Activated naive CD4-positive, alpha-beta T cell treated with anti-CD3 and anti-CD28 coated beads, Interleukin-2, amount 10 ng/mL, durations not matched to agents 7 days and 5 days (primary cell): ENCODE data around the gene HABP2.
A peak's percentile ranks its signal among the peaks of the same experiment; 100 is the strongest.

Source experiments
- CTCF ChIA-PET: fragments of 350-600 bp; sonication (Branson Sonifier 250); formaldehyde crosslinking; loops from one replicate; lab custom pipeline; 2021; ENCODE audit warnings: antibody characterized with exemption; lab: Charles Lee
- DNase-seq: peaks from one replicate; pipeline ENCODE4 v3.0.0-alpha.2; 2020
- H3K27ac Mint-ChIP-seq: one replicate; pipeline ENCODE4 v1.8.0; 2021; ENCODE audit warnings: mild to moderate bottlenecking, moderate library complexity, mixed read lengths
- H3K27me3 Mint-ChIP-seq: one replicate; pipeline ENCODE4 v1.8.0; 2021; ENCODE audit warnings: mild to moderate bottlenecking, mixed read lengths
- H3K36me3 Mint-ChIP-seq: one replicate; pipeline ENCODE4 v1.8.0; 2021; ENCODE audit warnings: mixed read lengths
- H3K4me1 Mint-ChIP-seq: one replicate; pipeline ENCODE4 v1.8.0; 2021; ENCODE audit warnings: mixed read lengths
- H3K4me3 Mint-ChIP-seq: one replicate; pipeline ENCODE4 v1.8.0; 2021; ENCODE audit warnings: mild to moderate bottlenecking, moderate library complexity, mixed read lengths
- H3K9me3 Mint-ChIP-seq: one replicate; pipeline ENCODE4 v1.8.0; 2021; ENCODE audit warnings: mixed read lengths

Gene HABP2

GRCh38 chr10:113578773-113579172 lies 25.9 kb downstream of the HABP2 start:
- CTCF ChIA-PET: no interaction called here
- Mint-ChIP-seq H3K27ac (no peak overlapping the region), H3K4me1 (no peaks in the 10 kb centered on the region)

GRCh38 chr10:113581092-113581491 lies 28.2 kb downstream of the HABP2 start:
- Mint-ChIP-seq H3K27ac (no peak overlapping the region), H3K27me3 (peaks cover 8% of the 10 kb centered on the region), H3K36me3 (no peaks in the 10 kb centered on the region), H3K4me1 (no peaks in the 10 kb centered on the region), H3K9me3 (no peaks in the 10 kb centered on the region), H3K4me3 (no peak overlapping the region)
- CTCF ChIA-PET: no interaction called here
- DNase-seq: no peak

More at GRCh38 chr10:113578773-113579172, 25.9 kb downstream of the HABP2 start:
- Mint-ChIP-seq H3K4me3 (no peak overlapping the region), H3K9me3 (no peaks in the 10 kb centered on the region), H3K27me3 (peaks cover 3% of the 10 kb centered on the region), H3K36me3 (no peaks in the 10 kb centered on the region)
- DNase-seq: no peak

- no peaks in the 10 kb centered on the region for H3K4me1 Mint-ChIP-seq
- CTCF ChIA-PET: interaction anchor here (0.8 kb wide), 1 partner anchor 32 kb away, joined by 3 read pairs; no protein-coding TSS in a partner anchor
- no peak for DNase-seq
- H3K27ac Mint-ChIP-seq: no peak overlapping the region
- H3K4me3 Mint-ChIP-seq: no peak overlapping the region
- H3K36me3 Mint-ChIP-seq: no peaks in the 10 kb centered on the region
- H3K27me3 Mint-ChIP-seq: peaks cover 8% of the 10 kb centered on the region
- H3K9me3 Mint-ChIP-seq: no peaks in the 10 kb centered on the region
These were observed 30.7 kb downstream of the HABP2 start for GRCh38 chr10:113583571-113583970.

GRCh38 chr10:113585949-113586348 lies 33.1 kb downstream of the HABP2 start:
- no peak for DNase-seq
- peaks cover 8% of the 10 kb centered on the region for H3K27me3 Mint-ChIP-seq
- H3K9me3 Mint-ChIP-seq: no peaks in the 10 kb centered on the region
- no peaks in the 10 kb centered on the region for H3K36me3 Mint-ChIP-seq
- no peaks in the 10 kb centered on the region for H3K4me1 Mint-ChIP-seq
- H3K4me3 Mint-ChIP-seq: no peak overlapping the region
- CTCF ChIA-PET: no interaction called here
- no peak overlapping the region for H3K27ac Mint-ChIP-seq

GRCh38 chr10:113589201-113589770 lies 36.4 kb downstream of the HABP2 start:
- DNase-seq: no peak
- CTCF ChIA-PET: no interaction called here
- no peak overlapping the region for H3K27ac Mint-ChIP-seq
- H3K4me3 Mint-ChIP-seq: no peak overlapping the region
- peaks cover 8% of the 10 kb centered on the region for H3K27me3 Mint-ChIP-seq
- H3K9me3 Mint-ChIP-seq: no peaks in the 10 kb centered on the region
- H3K36me3 Mint-ChIP-seq: no peaks in the 10 kb centered on the region
- peaks cover 2% of the 10 kb centered on the region for H3K4me1 Mint-ChIP-seq

GRCh38 chr10:113590581-113590980 lies 37.7 kb downstream of the HABP2 start:
- CTCF ChIA-PET: no interaction called here
- H3K27ac Mint-ChIP-seq: no peak overlapping the region
- no peaks in the 10 kb centered on the region for H3K36me3 Mint-ChIP-seq
- peaks cover 2% of the 10 kb centered on the region for H3K4me1 Mint-ChIP-seq
- H3K9me3 Mint-ChIP-seq: no peaks in the 10 kb centered on the region
- no peak for DNase-seq
- no peak overlapping the region for H3K4me3 Mint-ChIP-seq
- peaks cover 7% of the 10 kb centered on the region for H3K27me3 Mint-ChIP-seq

GRCh38 chr10:113592380-113592779 lies 39.5 kb downstream of the HABP2 start:
- Mint-ChIP-seq H3K36me3 (no peaks in the 10 kb centered on the region), H3K9me3 (no peaks in the 10 kb centered on the region), H3K4me3 (no peak overlapping the region), H3K4me1 (peaks cover 2% of the 10 kb centered on the region), H3K27me3 (peaks cover 3% of the 10 kb centered on the region), H3K27ac (no peak overlapping the region)
- DNase-seq: no peak
- CTCF ChIA-PET: interaction anchor here (0.5 kb wide), 1 partner anchor 466 kb away, joined by 3 read pairs; no protein-coding TSS in a partner anchor

GRCh38 chr10:113594652-113595051 lies 41.8 kb downstream of the HABP2 start:
- Mint-ChIP-seq H3K27ac (no peak overlapping the region), H3K9me3 (no peaks in the 10 kb centered on the region), H3K4me3 (no peak overlapping the region), H3K36me3 (no peaks in the 10 kb centered on the region), H3K27me3 (peaks cover 7% of the 10 kb centered on the region), H3K4me1 (peaks cover 2% of the 10 kb centered on the region)
- CTCF ChIA-PET: no interaction called here
- DNase-seq: no peak

- CTCF ChIA-PET: no interaction called here
- no peak overlapping the region for H3K4me3 Mint-ChIP-seq
- peak overlapping the region; percentile 77 for H3K27ac Mint-ChIP-seq
These were observed 47.7 kb downstream of the HABP2 start for GRCh38 chr10:113600569-113600968.

GRCh38 chr10:113603057-113603777 lies 50.4 kb downstream of the HABP2 start:
- Mint-ChIP-seq H3K36me3 (no peaks in the 10 kb centered on the region), H3K4me3 (no peak overlapping the region), H3K27me3 (peaks cover 4% of the 10 kb centered on the region), H3K4me1 (no peaks in the 10 kb centered on the region), H3K9me3 (no peaks in the 10 kb centered on the region), H3K27ac (no peak overlapping the region)
- CTCF ChIA-PET: no interaction called here
- DNase-seq: no peak

More at GRCh38 chr10:113600569-113600968, 47.7 kb downstream of the HABP2 start:
- H3K36me3 Mint-ChIP-seq: no peaks in the 10 kb centered on the region
- peaks cover 4% of the 10 kb centered on the region for H3K27me3 Mint-ChIP-seq
- H3K9me3 Mint-ChIP-seq: no peaks in the 10 kb centered on the region
- DNase-seq: no peak
- H3K4me1 Mint-ChIP-seq: no peaks in the 10 kb centered on the region

- no peak for DNase-seq
- Mint-ChIP-seq H3K27ac (no peak overlapping the region), H3K4me3 (no peak overlapping the region), H3K27me3 (no peaks in the 10 kb centered on the region), H3K36me3 (no peaks in the 10 kb centered on the region), H3K4me1 (no peaks in the 10 kb centered on the region), H3K9me3 (no peaks in the 10 kb centered on the region)
- CTCF ChIA-PET: no interaction called here
These were observed 51.7 kb downstream of the HABP2 start for GRCh38 chr10:113604572-113604971.

- H3K27ac Mint-ChIP-seq: no peak overlapping the region
- no peaks in the 10 kb centered on the region for H3K36me3 Mint-ChIP-seq
- CTCF ChIA-PET: no interaction called here
- no peak overlapping the region for H3K4me3 Mint-ChIP-seq
- H3K4me1 Mint-ChIP-seq: no peaks in the 10 kb centered on the region
- no peaks in the 10 kb centered on the region for H3K9me3 Mint-ChIP-seq
- no peak for DNase-seq
- H3K27me3 Mint-ChIP-seq: no peaks in the 10 kb centered on the region
These were observed 52.6 kb downstream of the HABP2 start for GRCh38 chr10:113605268-113605978.

GRCh38 chr10:113609704-113610108 lies 56.9 kb downstream of the HABP2 start:
- no peak for DNase-seq
- Mint-ChIP-seq H3K36me3 (no peaks in the 10 kb centered on the region), H3K27me3 (peaks cover 25% of the 10 kb centered on the region), H3K9me3 (no peaks in the 10 kb centered on the region), H3K4me3 (no peak overlapping the region), H3K27ac (no peak overlapping the region), H3K4me1 (no peaks in the 10 kb centered on the region)
- CTCF ChIA-PET: no interaction called here

- Mint-ChIP-seq H3K9me3 (no peaks in the 10 kb centered on the region), H3K4me3 (no peak overlapping the region), H3K4me1 (no peaks in the 10 kb centered on the region), H3K36me3 (no peaks in the 10 kb centered on the region), H3K27me3 (peaks cover 29% of the 10 kb centered on the region), H3K27ac (no peak overlapping the region)
- DNase-seq: no peak
- CTCF ChIA-PET: no interaction called here
These were observed 58.1 kb downstream of the HABP2 start for GRCh38 chr10:113610631-113611601.
